Large intestine (tissue), 3 donors: ENCODE data around the gene RIPK4. TPM values are rescaled to one million over a fixed set of nuclear protein-coding genes. Genes with fewer than 3 reads are reported as not detected.
"Not testable (repeated sequence)": the region's sequence is repeated elsewhere in the genome, so short reads cannot be mapped to it uniquely, and the experiment has no call there.

ENCODE experiments used
- DNase-seq, 2 donors: peaks; one replicate each; pipeline versions ENCODE4 v3.0.0 to v3.0.0-alpha.2; 2013
- H3K27ac ChIP-seq: one replicate; pipeline ENCODE4 v1.5.1; 2013; ENCODE audit warnings: low read length
- H3K27me3 ChIP-seq: 2 replicates; pipeline ENCODE4 v1.6.1; 2013; ENCODE audit warnings: low read length; ENCODE audit not compliant: control insufficient read depth, insufficient read depth
- H3K36me3 ChIP-seq: 2 replicates; pipeline ENCODE4 v1.6.1; 2013; ENCODE audit warnings: low read length; ENCODE audit not compliant: control insufficient read depth, insufficient read depth
- H3K4me1 ChIP-seq: one replicate; pipeline ENCODE4 v1.6.1; 2013; ENCODE audit warnings: low read length; ENCODE audit not compliant: control insufficient read depth, insufficient read depth
- H3K4me3 ChIP-seq: one replicate; pipeline ENCODE4 v1.5.1; 2013; ENCODE audit warnings: low read length
- H3K9me3 ChIP-seq: one replicate; pipeline ENCODE4 v1.6.1; 2013; ENCODE audit warnings: mild to moderate bottlenecking, low read depth, low read length, moderate library complexity; ENCODE audit not compliant: control insufficient read depth
- WGBS: methylation state at CpG from one replicate; pipeline ENCODE4 v1.1.5; 2013; ENCODE audit warnings: low lambda C conversion rate; ENCODE audit not compliant: insufficient coverage; 5-methylcytosine and 5-hydroxymethylcytosine counted together
- polyA plus RNA-seq: library from polyadenylated mRNA; unstranded; fragments of 120-200 nt; gene quantifications from one replicate; pipeline ENCODE4 v1.2.1, GENCODE V29; 2013

The RIPK4 gene
- polyA plus RNA-seq, 1 donor = 22.2 TPM

GRCh38 chr21:41706678-41707077, 60.2 kb downstream of the RIPK4 start:
- peak; percentile 97 to 99 for DNase-seq
- Histone ChIP-seq H3K9me3 (no peaks in the 10 kb centered on the region), H3K27ac (peak overlapping the region; percentile 77), H3K4me3 (no peak overlapping the region), H3K27me3 (no peaks in the 10 kb centered on the region), H3K36me3 (no peaks in the 10 kb centered on the region), H3K4me1 (peaks cover 67% of the 10 kb centered on the region)
- WGBS = no CpG with 5 or more reads among the region's 3 CpGs

- H3K27me3 ChIP-seq = no peaks in the 10 kb centered on the region
- no peak for DNase-seq
- peaks cover 63% of the 10 kb centered on the region for H3K4me1 ChIP-seq
- no peaks in the 10 kb centered on the region for H3K9me3 ChIP-seq
- no peaks in the 10 kb centered on the region for H3K36me3 ChIP-seq
- H3K27ac ChIP-seq = peak overlapping the region; percentile 73
- WGBS = no CpG with 5 or more reads among the region's 4 CpGs
- H3K4me3 ChIP-seq = no peak overlapping the region
These were observed 60.6 kb downstream of the RIPK4 start for GRCh38 chr21:41706263-41706639.

GRCh38 chr21:41705546-41706262, 61.1 kb downstream of the RIPK4 start:
- no peak overlapping the region for H3K4me3 ChIP-seq
- H3K27ac ChIP-seq = peak overlapping the region; percentile 73
- H3K4me1 ChIP-seq = peaks cover 58% of the 10 kb centered on the region

GRCh38 chr21:41703857-41704501, 62.9 kb downstream of the RIPK4 start:
- Histone ChIP-seq H3K27me3 (no peaks in the 10 kb centered on the region), H3K4me3 (no peak overlapping the region), H3K27ac (peak overlapping the region; percentile 73), H3K4me1 (peaks cover 52% of the 10 kb centered on the region), H3K36me3 (no peaks in the 10 kb centered on the region), H3K9me3 (no peaks in the 10 kb centered on the region)
- DNase-seq = peak; percentile 75 to 89
- WGBS = 100% methylated on average over 1 of the region's 18 CpGs

More at GRCh38 chr21:41705546-41706262, 61.1 kb downstream of the RIPK4 start:
- Histone ChIP-seq H3K36me3 (no peaks in the 10 kb centered on the region), H3K27me3 (no peaks in the 10 kb centered on the region), H3K9me3 (no peaks in the 10 kb centered on the region)
- WGBS = no CpG with 5 or more reads among the region's 16 CpGs
- DNase-seq = no peak

GRCh38 chr21:41701749-41702148, 65.1 kb downstream of the RIPK4 start:
- WGBS = 80% methylated on average over 1 of the region's 10 CpGs

GRCh38 chr21:41699311-41699710, 67.5 kb downstream of the RIPK4 start:
- Histone ChIP-seq H3K4me1 (peaks cover 21% of the 10 kb centered on the region), H3K9me3 (no peaks in the 10 kb centered on the region), H3K4me3 (no peak overlapping the region), H3K27me3 (no peaks in the 10 kb centered on the region), H3K27ac (no peak overlapping the region), H3K36me3 (no peaks in the 10 kb centered on the region)
- WGBS = no CpG with 5 or more reads among the region's 10 CpGs
- no peak for DNase-seq

More at GRCh38 chr21:41701749-41702148, 65.1 kb downstream of the RIPK4 start:
- Histone ChIP-seq H3K36me3 (no peaks in the 10 kb centered on the region), H3K27me3 (no peaks in the 10 kb centered on the region), H3K27ac (no peak overlapping the region), H3K4me3 (no peak overlapping the region), H3K4me1 (peaks cover 42% of the 10 kb centered on the region), H3K9me3 (no peaks in the 10 kb centered on the region)
- DNase-seq = no peak

GRCh38 chr21:41698071-41698470, 68.8 kb downstream of the RIPK4 start:
- WGBS = no CpG with 5 or more reads among the region's 11 CpGs
- Histone ChIP-seq H3K9me3 (no peaks in the 10 kb centered on the region), H3K4me1 (peaks cover 9% of the 10 kb centered on the region), H3K4me3 (no peak overlapping the region), H3K27ac (no peak overlapping the region), H3K27me3 (no peaks in the 10 kb centered on the region), H3K36me3 (no peaks in the 10 kb centered on the region)
- DNase-seq = no peak

- H3K4me3 ChIP-seq = no peak overlapping the region
- no peaks in the 10 kb centered on the region for H3K4me1 ChIP-seq
- no peak overlapping the region for H3K27ac ChIP-seq
- H3K9me3 ChIP-seq = no peaks in the 10 kb centered on the region
- DNase-seq = no peak
- H3K36me3 ChIP-seq = no peaks in the 10 kb centered on the region
- WGBS = no CpG with 5 or more reads among the region's 2 CpGs
- no peaks in the 10 kb centered on the region for H3K27me3 ChIP-seq
These were observed 71.3 kb downstream of the RIPK4 start for GRCh38 chr21:41695513-41695912.

- 84% methylated on average over 2 of the region's 4 CpGs for WGBS
- not testable (repeated sequence) for H3K4me3 ChIP-seq, H3K27me3 ChIP-seq, H3K36me3 ChIP-seq, DNase-seq, H3K4me1 ChIP-seq, H3K27ac ChIP-seq, H3K9me3 ChIP-seq
These were observed 72.8 kb downstream of the RIPK4 start for GRCh38 chr21:41694042-41694441.

GRCh38 chr21:41692185-41692565, 74.7 kb downstream of the RIPK4 start:
- H3K9me3 ChIP-seq = peaks cover 4% of the 10 kb centered on the region
- DNase-seq = no peak
- no peak overlapping the region for H3K4me3 ChIP-seq
- no peaks in the 10 kb centered on the region for H3K27me3 ChIP-seq
- H3K27ac ChIP-seq = no peak overlapping the region
- no peaks in the 10 kb centered on the region for H3K36me3 ChIP-seq
- WGBS = no CpG with 5 or more reads among the region's 10 CpGs
- peaks cover 4% of the 10 kb centered on the region for H3K4me1 ChIP-seq
